ENCODE data around the gene CEMIP. TPM values are rescaled to one million over a fixed set of nuclear protein-coding genes. Genes with fewer than 3 reads are reported as not detected.

Gene CEMIP
- total and polyA plus RNA-seq, 8 donors = 12.4 to 31.8 (median 27.4) TPM

GRCh38 chr15:80997692-80998091, 218.5 kb downstream of the CEMIP start:
- Histone ChIP-seq H3K27me3 (no peaks in the 10 kb centered on the region), H3K9me3 (no peaks in the 10 kb centered on the region), H3K36me3 (peaks cover 0 to 4% of the 10 kb centered on the region in 2 donors), H3K27ac (peak overlapping the region in 1 of 2 donors; percentile 26), H3K4me1 (peaks cover 3 to 25% of the 10 kb centered on the region in 2 donors), H3K4me3 (no peak overlapping the region)
- no peak for TF ChIP-seq CTCF (IDR thresholded peaks at IDR 0.05)
- DNase-seq (no peak), ATAC-seq (no peak)
- intact Hi-C loops (cut with DNase I) = loop anchor here in 1 of 2 donors (10.0 kb wide), 1 partner anchor 267 kb away; no protein-coding TSS in a partner anchor

GRCh38 chr15:80998251-80998650, 219.1 kb downstream of the CEMIP start:
- DNase-seq (no peak), ATAC-seq (no peak)
- Histone ChIP-seq H3K36me3 (peaks cover 0 to 10% of the 10 kb centered on the region in 2 donors), H3K4me1 (peaks cover 8 to 31% of the 10 kb centered on the region in 2 donors), H3K4me3 (no peak overlapping the region), H3K27ac (peak overlapping the region in 1 of 2 donors; percentile 26), H3K9me3 (no peaks in the 10 kb centered on the region), H3K27me3 (no peaks in the 10 kb centered on the region)
- TF ChIP-seq CTCF (IDR thresholded peaks at IDR 0.05) = no peak
- intact Hi-C loops (cut with DNase I) = loop anchor here in 1 of 2 donors (10.0 kb wide), 1 partner anchor 267 kb away; no protein-coding TSS in a partner anchor

GRCh38 chr15:80999623-81000036, 220.5 kb downstream of the CEMIP start:
- ATAC-seq = peak; percentile 10

GRCh38 chr15:81000144-81000623, 221.0 kb downstream of the CEMIP start:
- Histone ChIP-seq H3K4me1 (peaks cover 12 to 50% of the 10 kb centered on the region in 2 donors), H3K9me3 (no peaks in the 10 kb centered on the region), H3K4me3 (peak overlapping the region; percentile 82 to 84), H3K27me3 (no peaks in the 10 kb centered on the region), H3K27ac (peak overlapping the region; percentile 98 to 99), H3K36me3 (peaks cover 0 to 12% of the 10 kb centered on the region in 2 donors)
- intact Hi-C loops (cut with DNase I) = loop anchor here in 1 of 2 donors (10.0 kb wide), 1 partner anchor 95 kb away; no protein-coding TSS in a partner anchor
- TF ChIP-seq CTCF (IDR thresholded peaks at IDR 0.05) = no peak
- DNase-seq (peak in 2 of 4 donors; percentile 36 to 45), ATAC-seq (peak; percentile 8)

More at GRCh38 chr15:80999623-81000036, 220.5 kb downstream of the CEMIP start:
- no peaks in the 10 kb centered on the region for H3K27me3 ChIP-seq
- intact Hi-C loops (cut with DNase I) = loop anchor here (10.0 kb wide), 2 partner anchors 95 to 265 kb away; no protein-coding TSS in a partner anchor
- peaks cover 12 to 45% of the 10 kb centered on the region in 2 donors for H3K4me1 ChIP-seq
- peak overlapping the region; percentile 98 to 99 for H3K27ac ChIP-seq
- DNase-seq = peak in 1 of 4 donors; percentile 51
- TF ChIP-seq CTCF (IDR thresholded peaks at IDR 0.05) = no peak
- H3K36me3 ChIP-seq = peaks cover 0 to 12% of the 10 kb centered on the region in 2 donors
- H3K4me3 ChIP-seq = peak overlapping the region; percentile 82 to 84
- H3K9me3 ChIP-seq = no peaks in the 10 kb centered on the region

- Histone ChIP-seq H3K4me1 (peaks cover 12 to 55% of the 10 kb centered on the region in 2 donors), H3K36me3 (peaks cover 0 to 12% of the 10 kb centered on the region in 2 donors), H3K27ac (peak within 1 kb of the TSS; percentile 98 to 99), H3K9me3 (no peaks in the 10 kb centered on the region), H3K4me3 (peak within 1 kb of the TSS; percentile 82 to 84), H3K27me3 (no peaks in the 10 kb centered on the region)
- DNase-seq = peak; percentile 90 to 97 (median 96)
- intact Hi-C loops (cut with DNase I) = loop anchor here in 1 of 2 donors (10.0 kb wide), 1 partner anchor 94 kb away; no protein-coding TSS in a partner anchor
- no peak for TF ChIP-seq CTCF (IDR thresholded peaks at IDR 0.05)
- ATAC-seq = peak; percentile 89
These were observed 221.5 kb downstream of the CEMIP start, which contains the start of gene TLNRD1 for GRCh38 chr15:81000624-81001151. Gene TLNRD1, plus strand, starts transcription at chr15:81000923. Its CDS starts 1,349 bp downstream, at chr15:81002272.

All from left lung (tissue), 10 donors.